Neural cell (in vitro differentiated cells): Measurements from ENCODE around the gene SLC6A3. TPM values are rescaled to one million over a fixed set of nuclear protein-coding genes. Genes with fewer than 3 reads are reported as not detected.

Experiments used
- H2AFZ ChIP-seq: fragments of 200-600, 300-800 bp; sonication (generic), shearing (Covaris generic); 2 replicates; pipeline ENCODE4 v1.6.0; 2014; ENCODE audit warnings: low read depth, mild to moderate bottlenecking, antibody characterized with exemption, low read length, moderate library complexity
- H3F3A ChIP-seq: fragments of 200-600 bp; shearing (Covaris generic); 2 replicates; pipeline ENCODE4 v1.6.1; 2016; ENCODE audit warnings: mild to moderate bottlenecking, moderate library complexity, mixed read lengths, antibody characterized with exemption, low read length; ENCODE audit not compliant: insufficient read depth, poor library complexity, severe bottlenecking
- H3K27ac ChIP-seq: fragments of 200-600, 300-800 bp; sonication (generic), shearing (Covaris generic); 2 replicates; pipeline ENCODE4 v1.5.1; 2014; ENCODE audit warnings: mild to moderate bottlenecking, low read length, moderate library complexity
- H3K27me3 ChIP-seq: fragments of 300-800, 200-600 bp; sonication (generic), shearing (Covaris generic); 2 replicates; pipeline ENCODE4 v1.6.0; 2014; ENCODE audit warnings: mild to moderate bottlenecking, low read depth, low read length, moderate library complexity; ENCODE audit not compliant: insufficient read depth
- H3K36me3 ChIP-seq: fragments of 300-800, 200-600 bp; sonication (generic), shearing (Covaris generic); 2 replicates; pipeline ENCODE4 v1.5.1; 2014; ENCODE audit warnings: mild to moderate bottlenecking, antibody characterized with exemption, low read length, moderate library complexity; ENCODE audit not compliant: insufficient read depth
- H3K4me2 ChIP-seq: fragments of 300-800, 200-600 bp; sonication (generic), shearing (Covaris generic); 2 replicates; pipeline ENCODE4 v1.6.0; 2014; ENCODE audit warnings: mild to moderate bottlenecking, low read length
- H3K4me3 ChIP-seq: fragments of 300-800, 200-600 bp; sonication (generic), shearing (Covaris generic); 2 replicates; pipeline ENCODE4 v1.5.1; 2014; ENCODE audit warnings: mild to moderate bottlenecking, low read length, moderate library complexity
- H3K79me2 ChIP-seq: fragments of 200-600 bp; shearing (Covaris generic); replicated peaks from 2 replicates; pipeline ENCODE4 v1.6.0; 2014; ENCODE audit warnings: mild to moderate bottlenecking, low read length, moderate library complexity; ENCODE audit not compliant: insufficient read depth
- H3K9ac ChIP-seq: fragments of 300-800, 200-600 bp; sonication (generic), shearing (Covaris generic); 2 replicates; pipeline ENCODE4 v1.6.1; 2016; ENCODE audit warnings: mild to moderate bottlenecking, low read length, mixed read lengths
- H3K9me2 ChIP-seq: fragments of 200-600 bp; shearing (Covaris generic); 2 replicates; pipeline ENCODE4 v1.6.1; 2016; ENCODE audit warnings: mild to moderate bottlenecking, low read length, mixed read lengths; ENCODE audit not compliant: insufficient read depth
- H3K9me3 ChIP-seq: fragments of 200-600, 300-800 bp; sonication (generic), shearing (Covaris generic); 2 replicates; pipeline ENCODE4 v1.6.1; 2016; ENCODE audit warnings: mild to moderate bottlenecking, mixed run types, low read length, moderate library complexity, mixed read lengths
- H4K20me1 ChIP-seq: fragments of 200-600 bp; shearing (Covaris generic); 2 replicates; pipeline ENCODE4 v1.6.1; 2016; ENCODE audit warnings: mild to moderate bottlenecking, mixed run types; ENCODE audit not compliant: insufficient read depth
- EP300 ChIP-seq: fragments of 450-650 bp; conservative IDR thresholded peaks from 2 replicates; pipeline ENCODE4 v1.6.1; 2014; ENCODE audit warnings: antibody characterized with exemption, mild to moderate bottlenecking, moderate library complexity; ENCODE audit not compliant: poor library complexity, severe bottlenecking
- EZH2 ChIP-seq: fragments of 200-600, 300-800 bp; shearing (Covaris generic), sonication (generic); IDR thresholded peaks from 2 replicates; pipeline ENCODE4 v1.6.1; 2014; ENCODE audit warnings: antibody characterized with exemption, low read length, borderline replicate concordance, mild to moderate bottlenecking; ENCODE audit not compliant: insufficient read depth, poor library complexity, severe bottlenecking
- MXI1 ChIP-seq: fragments of 450-650 bp; conservative IDR thresholded peaks from 2 replicates; pipeline ENCODE4 v1.6.1; 2014; ENCODE audit warnings: antibody characterized with exemption, mild to moderate bottlenecking; ENCODE audit not compliant: poor library complexity, severe bottlenecking
- POLR2AphosphoS5 ChIP-seq: IDR thresholded peaks from 2 replicates; pipeline ENCODE4 v1.6.1; 2012
- RAD21 ChIP-seq: fragments of 450-650 bp; conservative IDR thresholded peaks from 2 replicates; pipeline ENCODE4 v1.6.1; 2014; ENCODE audit warnings: antibody characterized with exemption, mild to moderate bottlenecking, moderate library complexity
- SMC3 ChIP-seq: fragments of 450-650 bp; conservative IDR thresholded peaks from 2 replicates; pipeline ENCODE4 v1.6.1; 2014; ENCODE audit warnings: antibody characterized with exemption, mild to moderate bottlenecking, moderate library complexity; ENCODE audit not compliant: poor library complexity
- TAF1 ChIP-seq: IDR thresholded peaks from 2 replicates; pipeline ENCODE4 v1.6.1; 2012; ENCODE audit warnings: low read depth
- polyA plus RNA-seq: library from polyadenylated mRNA; depleted of rRNA; stranded (reverse); fragments of >200 nt; gene quantifications from 2 replicates; pipeline ENCODE4 v1.2.3, GENCODE V29; 2014
- TF ChIP-seq, protein P1 (sequence below): fragments of 450-650 bp; IDR thresholded peaks from 2 replicates; pipeline ENCODE4 v1.5.1; 2014; ENCODE audit warnings: antibody characterized with exemption, mild to moderate bottlenecking, moderate library complexity; ENCODE audit not compliant: poor library complexity, severe bottlenecking
- TF ChIP-seq, protein P2 (sequence below): IDR thresholded peaks from 2 replicates; pipeline ENCODE4 v1.6.1; 2012; ENCODE audit warnings: borderline replicate concordance

The SLC6A3 gene
- polyA plus RNA-seq, 1 donor from 2014 or later, result 0.77 TPM

DNA sequence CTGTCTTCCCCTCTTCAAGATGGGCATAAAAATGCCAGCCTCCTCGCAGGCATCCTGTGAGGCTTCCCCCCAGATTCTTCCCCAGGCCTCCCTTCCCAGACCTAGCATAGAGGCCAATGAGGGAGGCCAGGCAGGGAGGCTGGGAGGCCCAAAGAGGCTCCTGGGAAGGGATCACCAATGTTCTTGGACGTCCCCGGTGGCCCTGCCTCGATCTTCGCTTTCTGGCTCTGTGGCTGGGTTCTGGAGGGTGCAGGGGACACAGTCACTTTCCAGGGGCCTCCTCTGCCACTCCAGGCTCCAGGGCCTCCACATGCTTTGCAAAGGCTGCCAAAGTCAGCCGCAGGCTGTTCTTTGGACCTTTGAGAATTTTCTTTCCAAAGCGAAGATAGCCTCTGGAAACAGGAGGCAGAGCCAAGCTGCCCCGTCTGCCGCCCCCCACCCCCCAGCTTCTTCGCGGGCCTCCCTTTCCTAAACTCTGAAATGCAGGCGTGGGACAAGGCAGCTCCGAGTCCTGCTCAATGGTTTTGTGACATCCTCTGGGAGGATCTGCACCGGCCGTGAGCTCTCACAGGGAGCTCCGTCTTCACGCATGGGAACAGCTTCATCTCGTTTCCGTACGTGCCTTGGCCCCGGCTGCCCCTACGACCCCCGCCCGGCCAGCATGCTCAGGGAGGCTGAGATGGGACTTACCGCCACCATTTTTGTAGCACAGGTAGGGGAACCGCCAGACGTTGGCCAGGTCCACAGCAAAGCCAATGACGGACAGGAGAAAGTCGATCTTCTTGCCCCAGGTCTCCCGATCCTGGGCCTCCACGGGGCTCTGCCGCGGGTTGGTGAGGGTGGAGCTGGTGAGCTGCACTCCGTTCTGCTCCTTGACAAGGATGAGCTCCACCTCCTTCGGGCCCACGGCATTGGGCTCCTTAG is 2.8 kb downstream of the SLC6A3 start:
- Histone ChIP-seq H3F3A (no peaks in the 10 kb centered on the region), H3K36me3 (no peaks in the 10 kb centered on the region), H3K27me3 (peaks cover 62% of the 10 kb centered on the region), H3K4me2 (no peak overlapping the region), H3K27ac (no peak overlapping the region), H2AFZ (no peak overlapping the region), H3K9me3 (no peaks in the 10 kb centered on the region), H3K79me2 (no peaks in the 10 kb centered on the region), H3K9me2 (no peaks in the 10 kb centered on the region), H4K20me1 (no peaks in the 10 kb centered on the region), H3K4me3 (no peak overlapping the region), H3K9ac (no peak overlapping the region)
- TF ChIP-seq RAD21 (no peak), TAF1 (no peak), MXI1 (no peak), EZH2 (no peak), POLR2AphosphoS5 (no peak), SMC3 (no peak), EP300 (no peak)
- TF ChIP-seq, protein P1, sequence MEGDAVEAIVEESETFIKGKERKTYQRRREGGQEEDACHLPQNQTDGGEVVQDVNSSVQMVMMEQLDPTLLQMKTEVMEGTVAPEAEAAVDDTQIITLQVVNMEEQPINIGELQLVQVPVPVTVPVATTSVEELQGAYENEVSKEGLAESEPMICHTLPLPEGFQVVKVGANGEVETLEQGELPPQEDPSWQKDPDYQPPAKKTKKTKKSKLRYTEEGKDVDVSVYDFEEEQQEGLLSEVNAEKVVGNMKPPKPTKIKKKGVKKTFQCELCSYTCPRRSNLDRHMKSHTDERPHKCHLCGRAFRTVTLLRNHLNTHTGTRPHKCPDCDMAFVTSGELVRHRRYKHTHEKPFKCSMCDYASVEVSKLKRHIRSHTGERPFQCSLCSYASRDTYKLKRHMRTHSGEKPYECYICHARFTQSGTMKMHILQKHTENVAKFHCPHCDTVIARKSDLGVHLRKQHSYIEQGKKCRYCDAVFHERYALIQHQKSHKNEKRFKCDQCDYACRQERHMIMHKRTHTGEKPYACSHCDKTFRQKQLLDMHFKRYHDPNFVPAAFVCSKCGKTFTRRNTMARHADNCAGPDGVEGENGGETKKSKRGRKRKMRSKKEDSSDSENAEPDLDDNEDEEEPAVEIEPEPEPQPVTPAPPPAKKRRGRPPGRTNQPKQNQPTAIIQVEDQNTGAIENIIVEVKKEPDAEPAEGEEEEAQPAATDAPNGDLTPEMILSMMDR, result no peak
- TF ChIP-seq, protein P2, sequence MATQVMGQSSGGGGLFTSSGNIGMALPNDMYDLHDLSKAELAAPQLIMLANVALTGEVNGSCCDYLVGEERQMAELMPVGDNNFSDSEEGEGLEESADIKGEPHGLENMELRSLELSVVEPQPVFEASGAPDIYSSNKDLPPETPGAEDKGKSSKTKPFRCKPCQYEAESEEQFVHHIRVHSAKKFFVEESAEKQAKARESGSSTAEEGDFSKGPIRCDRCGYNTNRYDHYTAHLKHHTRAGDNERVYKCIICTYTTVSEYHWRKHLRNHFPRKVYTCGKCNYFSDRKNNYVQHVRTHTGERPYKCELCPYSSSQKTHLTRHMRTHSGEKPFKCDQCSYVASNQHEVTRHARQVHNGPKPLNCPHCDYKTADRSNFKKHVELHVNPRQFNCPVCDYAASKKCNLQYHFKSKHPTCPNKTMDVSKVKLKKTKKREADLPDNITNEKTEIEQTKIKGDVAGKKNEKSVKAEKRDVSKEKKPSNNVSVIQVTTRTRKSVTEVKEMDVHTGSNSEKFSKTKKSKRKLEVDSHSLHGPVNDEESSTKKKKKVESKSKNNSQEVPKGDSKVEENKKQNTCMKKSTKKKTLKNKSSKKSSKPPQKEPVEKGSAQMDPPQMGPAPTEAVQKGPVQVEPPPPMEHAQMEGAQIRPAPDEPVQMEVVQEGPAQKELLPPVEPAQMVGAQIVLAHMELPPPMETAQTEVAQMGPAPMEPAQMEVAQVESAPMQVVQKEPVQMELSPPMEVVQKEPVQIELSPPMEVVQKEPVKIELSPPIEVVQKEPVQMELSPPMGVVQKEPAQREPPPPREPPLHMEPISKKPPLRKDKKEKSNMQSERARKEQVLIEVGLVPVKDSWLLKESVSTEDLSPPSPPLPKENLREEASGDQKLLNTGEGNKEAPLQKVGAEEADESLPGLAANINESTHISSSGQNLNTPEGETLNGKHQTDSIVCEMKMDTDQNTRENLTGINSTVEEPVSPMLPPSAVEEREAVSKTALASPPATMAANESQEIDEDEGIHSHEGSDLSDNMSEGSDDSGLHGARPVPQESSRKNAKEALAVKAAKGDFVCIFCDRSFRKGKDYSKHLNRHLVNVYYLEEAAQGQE, result no peak

DNA sequence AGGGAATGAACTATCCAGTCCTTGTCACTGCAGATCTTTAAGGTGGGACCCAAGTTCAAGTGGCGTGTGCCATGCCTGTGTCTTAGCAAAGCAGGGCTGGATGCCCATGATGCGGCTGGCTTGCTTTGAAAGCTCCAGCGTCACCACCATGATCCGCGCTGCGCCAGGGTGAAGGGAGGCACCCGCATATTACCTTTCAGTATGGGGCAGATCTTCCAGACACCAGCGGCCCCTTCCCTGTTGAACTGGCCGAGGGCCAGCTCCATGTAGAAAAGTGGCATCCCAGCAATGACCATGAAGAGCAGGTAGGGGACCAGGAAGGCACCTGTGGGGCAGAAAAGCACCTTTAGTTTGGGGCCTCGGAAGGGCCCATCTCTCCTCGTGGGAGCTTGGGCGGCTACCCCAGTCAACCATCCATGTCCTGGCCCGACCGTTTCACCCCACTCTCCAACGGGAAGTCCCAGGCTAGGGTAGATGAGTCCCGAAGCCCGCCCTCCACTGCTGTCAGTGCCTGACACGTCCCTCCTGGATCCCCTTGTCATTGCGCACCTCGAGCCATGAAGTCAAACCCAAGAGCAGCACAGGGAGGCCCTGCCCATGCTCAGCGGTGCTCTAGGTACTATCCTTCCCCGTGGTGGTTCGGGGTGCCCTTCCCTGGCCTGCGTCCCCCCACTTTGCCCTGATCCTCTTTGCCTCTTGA is 3.9 kb downstream of the SLC6A3 start:
- no peaks in the 10 kb centered on the region for H3K9me2 ChIP-seq
- no peak overlapping the region for H3K4me3 ChIP-seq
- no peak for TF ChIP-seq EP300
- no peak overlapping the region for H3K27ac ChIP-seq
- H3K27me3 ChIP-seq, result peaks cover 50% of the 10 kb centered on the region
- no peaks in the 10 kb centered on the region for H3K79me2 ChIP-seq
- H3F3A ChIP-seq, result no peaks in the 10 kb centered on the region
- no peak overlapping the region for H3K9ac ChIP-seq
- no peak overlapping the region for H3K4me2 ChIP-seq
- H4K20me1 ChIP-seq, result no peaks in the 10 kb centered on the region
- no peaks in the 10 kb centered on the region for H3K9me3 ChIP-seq
- no peaks in the 10 kb centered on the region for H3K36me3 ChIP-seq
- no peak overlapping the region for H2AFZ ChIP-seq
